NCI-H2029 treated with DMSO at 0.1 percent for 48 hours (cell line): ENCODE results near the gene WDR5.

Experiments used
- DNase-seq: peaks from one replicate; lab custom pipeline; 2025; lab: John Stamatoyannopoulos, UW

The WDR5 gene

DNA sequence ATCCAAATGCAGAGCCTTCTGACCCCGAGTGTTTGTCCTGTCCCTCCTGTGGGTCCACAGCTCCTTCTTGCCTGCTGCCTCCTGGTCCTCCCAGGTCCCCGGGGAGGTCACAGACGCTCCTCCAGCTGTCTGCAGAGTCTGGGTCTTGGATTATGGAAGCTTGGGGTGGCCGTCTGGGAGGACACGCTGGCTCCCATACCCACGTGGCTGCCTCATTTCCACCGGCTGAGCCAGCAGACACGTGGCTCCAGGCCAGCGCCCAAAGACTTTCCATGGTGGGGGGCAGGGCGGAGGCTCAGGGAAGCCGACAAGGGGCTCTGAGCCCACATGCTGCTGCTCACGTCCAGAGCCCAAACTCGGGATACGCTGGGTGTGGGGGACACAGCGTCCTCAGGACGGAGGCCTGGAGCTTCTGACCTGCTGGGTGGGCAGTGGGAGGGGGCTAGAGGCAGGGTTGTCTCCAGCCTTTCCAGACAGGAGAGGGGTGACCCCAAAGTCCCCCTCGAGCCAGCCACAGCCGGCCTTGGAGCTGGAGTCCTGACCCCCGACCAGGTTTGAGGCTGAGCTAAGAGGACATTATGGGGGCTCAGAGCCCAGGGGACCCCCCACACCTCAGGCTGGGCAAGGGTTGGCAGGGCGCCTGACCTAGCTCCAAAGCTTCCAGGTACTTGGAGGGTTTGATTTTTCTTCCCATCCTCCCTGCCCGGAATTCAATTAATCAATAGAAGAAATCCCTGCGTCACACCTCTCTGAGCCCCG lies 52.7 kb downstream of the WDR5 start:
- DNase-seq = no peak

- no peak for DNase-seq
Measured at GRCh38 chr9:134189145-134189469, 53.2 kb downstream of the WDR5 start.

DNA sequence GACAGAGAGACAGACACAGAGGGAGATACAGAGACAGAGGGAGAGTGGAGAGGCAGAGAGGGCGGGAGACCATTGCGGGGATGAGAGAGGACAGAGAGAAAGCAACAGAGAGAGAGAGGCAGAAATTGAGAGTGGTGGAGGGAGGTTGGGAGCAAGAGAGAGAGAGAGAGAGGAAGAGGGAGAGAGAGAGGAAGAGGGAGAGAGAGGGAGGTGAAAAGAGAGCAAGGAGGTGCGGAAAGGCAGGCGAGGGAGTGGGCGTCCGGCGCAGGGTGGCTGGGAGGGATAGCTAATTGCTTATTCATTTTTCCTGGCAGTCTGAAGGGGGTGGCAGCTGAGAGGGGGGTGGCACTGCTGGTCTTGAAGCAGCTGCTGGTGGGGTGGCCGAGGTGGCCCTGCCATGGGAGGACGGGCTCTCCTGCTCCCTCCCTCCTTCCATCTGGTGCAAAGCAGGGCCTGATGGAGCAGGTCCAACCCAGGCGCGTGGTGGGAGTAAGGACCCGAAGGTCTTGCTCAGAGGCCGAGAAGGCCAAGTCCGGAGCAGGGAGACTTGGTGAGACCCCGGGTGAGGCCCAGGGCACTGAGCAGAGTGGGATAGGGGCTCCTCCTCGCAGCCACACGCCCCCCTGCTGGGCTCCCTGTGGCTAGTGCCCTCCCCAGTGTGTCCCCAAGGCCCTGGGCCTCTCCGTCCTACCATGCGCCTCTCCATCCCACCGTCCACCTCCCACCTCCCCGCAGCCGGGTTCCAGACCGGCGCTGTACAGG lies 53.8 kb downstream of the WDR5 start:
- no peak for DNase-seq

DNA sequence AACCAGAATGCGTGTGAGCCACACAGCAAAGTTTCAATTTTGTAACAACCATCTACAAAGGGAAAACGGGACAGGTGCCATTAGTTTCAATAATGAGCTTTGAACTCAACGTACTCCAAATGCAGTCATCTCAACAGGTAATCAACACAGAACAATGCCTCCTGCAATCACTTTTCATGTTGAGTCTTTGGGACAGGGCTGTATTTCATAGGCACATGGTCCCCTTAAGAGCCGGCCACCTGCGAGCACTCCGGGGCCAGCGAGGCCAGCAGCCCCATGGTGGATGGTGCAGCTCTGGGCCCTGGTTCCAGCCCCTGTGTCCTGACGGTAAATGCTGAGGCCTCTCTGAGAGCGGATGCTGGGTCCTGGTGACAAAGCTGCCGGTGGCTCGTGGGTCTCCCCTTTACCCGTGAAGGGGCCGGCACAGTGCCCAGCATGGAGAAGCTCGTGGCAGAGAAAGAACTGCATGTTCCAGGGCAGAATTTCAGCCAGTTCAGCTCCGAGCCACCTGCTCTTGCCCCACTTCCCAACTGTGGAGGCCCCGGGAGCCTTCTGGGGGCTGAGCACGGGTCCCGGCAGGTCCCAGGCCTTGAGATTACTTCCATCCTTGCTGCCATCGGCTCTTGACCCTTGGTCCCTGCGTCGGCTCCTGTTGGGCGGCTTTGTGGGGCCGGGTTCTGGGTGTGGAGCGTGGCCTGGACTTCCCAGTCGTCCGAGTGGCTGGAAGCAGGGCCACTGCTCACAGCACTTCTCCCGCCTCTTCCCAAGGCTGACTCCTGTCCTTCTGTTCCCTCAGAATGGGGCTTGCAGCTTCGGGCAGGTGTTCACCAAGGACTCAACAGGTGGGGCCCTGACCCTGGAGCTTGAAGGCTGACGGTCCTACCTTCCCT lies 54.6 kb downstream of the WDR5 start:
- DNase-seq = no peak

- no peak for DNase-seq
Measured at GRCh38 chr9:134191455-134192209, 55.8 kb downstream of the WDR5 start.

DNA sequence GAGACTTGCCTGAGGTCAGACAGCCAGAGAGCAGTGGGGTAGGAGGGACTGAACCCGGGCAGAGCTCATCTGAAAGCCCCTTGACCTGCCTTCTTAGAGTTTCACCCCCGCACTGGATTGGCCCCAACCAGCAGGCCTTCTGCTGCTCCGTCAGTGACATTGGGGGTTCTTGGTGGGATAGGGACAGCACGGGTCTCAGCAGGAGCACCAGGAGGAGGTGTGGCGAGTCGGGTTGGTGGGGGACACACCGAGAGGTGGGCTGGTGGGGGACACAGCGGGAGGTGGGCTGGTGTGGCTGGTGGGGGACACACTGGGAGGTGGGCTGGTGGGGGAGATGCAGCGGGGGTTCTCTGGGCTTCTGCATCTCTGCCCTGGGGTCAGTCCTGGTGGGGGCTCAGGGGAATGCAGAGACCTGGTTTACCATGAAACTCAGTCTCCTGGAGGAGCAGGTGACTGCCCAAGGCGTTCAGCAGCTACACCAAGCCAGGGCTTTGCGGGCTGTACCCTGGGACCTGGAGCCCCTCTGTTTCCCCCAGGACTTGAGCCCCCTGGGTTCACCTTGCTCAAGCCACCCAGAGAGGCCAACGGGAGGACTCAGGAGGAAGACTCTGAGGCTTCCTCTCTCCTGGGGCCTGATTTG lies 56.5 kb downstream of the WDR5 start:
- no peak for DNase-seq

- no peak for DNase-seq
Measured at GRCh38 chr9:134192951-134193731, 57.3 kb downstream of the WDR5 start.

GRCh38 chr9:134193912-134194535 lies 58.1 kb downstream of the WDR5 start:
- DNase-seq = no peak

DNA sequence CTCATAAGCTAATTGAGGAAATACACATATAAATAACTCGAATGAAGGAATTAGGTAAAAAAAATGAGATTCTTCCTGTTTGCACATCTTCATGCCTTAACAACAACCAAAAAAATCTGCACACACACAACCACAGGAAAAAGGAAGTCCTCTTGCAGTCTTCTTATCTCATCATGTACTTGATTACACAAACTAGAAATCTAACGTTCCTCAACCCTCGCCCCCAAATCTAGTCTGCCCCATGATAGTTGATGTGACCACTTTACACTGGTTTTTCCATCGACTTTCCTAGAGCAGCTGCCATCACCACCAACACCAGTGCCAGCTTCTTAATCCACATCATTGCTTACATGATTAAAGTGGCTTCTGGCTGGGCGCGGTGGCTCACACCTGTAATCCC lies 59.7 kb downstream of the WDR5 start:
- DNase-seq = no peak

DNA sequence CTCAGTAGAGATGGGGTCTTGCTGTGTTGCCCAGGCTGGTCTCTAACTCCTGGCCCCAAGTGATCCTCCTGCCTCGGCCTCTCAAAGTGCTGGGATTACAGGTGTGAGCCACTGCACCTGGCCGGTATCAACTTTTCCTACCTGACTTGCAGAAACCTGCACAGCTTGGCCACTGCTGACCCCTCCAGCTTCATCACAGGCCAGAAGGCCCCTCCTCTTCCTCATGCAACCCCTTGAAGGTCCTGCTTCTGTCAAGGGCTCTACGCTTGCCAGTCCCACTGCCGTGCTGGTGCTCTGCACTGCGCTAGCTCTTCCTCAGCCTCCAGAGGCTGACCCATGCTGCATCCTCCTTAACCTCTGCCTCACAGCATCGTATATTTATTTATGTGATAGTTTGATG lies 61.0 kb downstream of the WDR5 start:
- DNase-seq = no peak

DNA sequence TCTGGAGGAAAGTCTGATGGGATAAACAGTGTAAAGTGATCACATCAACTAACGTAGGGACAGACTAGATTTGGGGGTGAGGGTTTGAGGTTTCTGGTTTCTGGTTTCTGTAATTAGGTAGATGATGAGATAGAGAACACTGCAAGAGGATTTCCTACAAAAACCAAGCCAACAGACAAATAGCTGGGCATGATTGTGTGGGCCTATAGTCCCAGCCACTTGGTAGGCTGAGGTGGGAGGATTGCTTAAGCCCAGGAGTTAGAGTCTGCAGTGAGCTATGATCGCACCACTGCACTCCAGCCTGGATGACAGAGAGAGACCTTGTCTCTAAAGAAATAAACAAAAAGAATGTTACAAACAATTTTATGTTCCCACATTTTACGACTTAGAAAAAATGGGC lies 62.9 kb downstream of the WDR5 start:
- DNase-seq = no peak

- no peak for DNase-seq
Measured at GRCh38 chr9:134200730-134201129, 64.8 kb downstream of the WDR5 start.

GRCh38 chr9:134203224-134203623 lies 67.3 kb downstream of the WDR5 start:
- DNase-seq = no peak

- no peak for DNase-seq
Measured at GRCh38 chr9:134204041-134204440, 68.2 kb downstream of the WDR5 start.

- no peak for DNase-seq
Measured at GRCh38 chr9:134204991-134205578, 69.2 kb downstream of the WDR5 start.

GRCh38 chr9:134205672-134206310 lies 69.9 kb downstream of the WDR5 start:
- DNase-seq = peak; percentile 30

GRCh38 chr9:134206311-134207300 lies 70.7 kb downstream of the WDR5 start:
- no peak for DNase-seq

DNA sequence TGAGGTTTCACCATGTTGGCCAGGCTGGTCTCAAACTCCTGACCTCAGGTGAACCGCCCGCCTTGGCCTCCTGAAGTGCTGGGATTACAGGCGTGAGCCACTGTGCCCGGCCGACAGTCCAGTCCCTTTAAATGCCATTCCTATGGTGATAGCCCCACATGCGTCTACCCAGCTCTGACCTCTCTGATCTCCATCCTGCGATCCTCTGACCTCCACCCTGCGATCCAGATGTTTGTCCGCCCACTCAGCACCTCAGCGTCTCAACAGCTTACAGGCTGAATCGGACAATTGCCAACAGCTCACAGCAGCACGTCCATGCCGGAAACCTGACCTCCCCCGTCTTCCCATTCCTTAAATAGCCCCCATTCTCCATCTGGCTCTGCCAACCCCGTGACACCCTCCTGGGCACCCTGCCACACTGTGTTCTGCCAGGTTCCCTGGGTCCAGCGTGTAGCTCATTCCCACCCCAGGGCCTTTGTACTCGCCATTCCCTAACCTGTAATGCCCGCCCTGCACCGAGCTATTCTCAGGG lies 72.5 kb downstream of the WDR5 start:
- DNase-seq = no peak
